ENCODE measurements around the gene COL16A1. TPM values are rescaled to one million over a fixed set of nuclear protein-coding genes. Genes with fewer than 3 reads are reported as not detected.
A peak's percentile ranks its signal among the peaks of the same experiment; 100 is the strongest.

Gene COL16A1
- total RNA-seq, 1 experiment from 2014 or later: 6.2 TPM

- TF ChIP-seq CTCF (conservative IDR thresholded peaks at IDR 0.05): no peak
- Histone ChIP-seq H3K4ac (ENCODE audit: low read depth, low read length) (no peak overlapping the region), H3K18ac (ENCODE audit: insufficient read length, low read depth, low read length) (no peak overlapping the region), H3K9ac (ENCODE audit: extremely low read depth, insufficient read length, low read length) (no peak overlapping the region), H3T11ph (ENCODE audit: low read length) (no peak overlapping the region), H2BK5ac (ENCODE audit: insufficient read length, low read length) (no peak overlapping the region), H2BK20ac (ENCODE audit: low read depth, low read length, poor library complexity, severe bottlenecking) (no peak overlapping the region), H2AFZ (ENCODE audit: low read length) (no peak overlapping the region), H3K23ac (ENCODE audit: insufficient read length, low read depth, low read length) (no peak overlapping the region), H3K27ac (ENCODE audit: insufficient read length, low read depth, low read length) (no peak overlapping the region), H3K23me2 (ENCODE audit: insufficient read length, low read depth, low read length, poor library complexity, severe bottlenecking) (no peaks in the 10 kb centered on the region), H3K14ac (ENCODE audit: insufficient read depth, low read length) (no peak overlapping the region), H4K8ac (replicated peaks; ENCODE audit: insufficient read length, low read depth, low read length) (no peak overlapping the region), H2BK12ac (ENCODE audit: insufficient read length, low read depth, low read length) (no peak overlapping the region), H3K79me2 (ENCODE audit: insufficient read depth, low read length) (no peaks in the 10 kb centered on the region), H2BK120ac (ENCODE audit: low read depth, low read length, poor library complexity, severe bottlenecking) (no peak overlapping the region), H4K5ac (ENCODE audit: insufficient read length, low read depth, low read length) (no peak overlapping the region), H3K79me1 (ENCODE audit: insufficient read depth, low read depth, low read length, poor library complexity, severe bottlenecking) (no peaks in the 10 kb centered on the region), H3K4me1 (ENCODE audit: insufficient read depth, low read length) (no peaks in the 10 kb centered on the region; the same call in 1 of the 2 replicates), H3K4me2 (ENCODE audit: insufficient read depth, insufficient read length, low read length) (no peak overlapping the region), H3K9me3 (ENCODE audit: control insufficient read depth, low read depth, low read length) (no peaks in the 10 kb centered on the region), H4K91ac (ENCODE audit: insufficient read length, low read depth, low read length) (no peak overlapping the region), H3K56ac (ENCODE audit: insufficient read length, low read depth, low read length) (no peak overlapping the region), H4K20me1 (ENCODE audit: control insufficient read depth, insufficient read depth, insufficient read length) (no peaks in the 10 kb centered on the region), H2AK5ac (ENCODE audit: insufficient read length, low read length) (no peak overlapping the region), H2BK15ac (ENCODE audit: low read depth, low read length) (no peak overlapping the region), H3K27me3 (ENCODE audit: insufficient read depth, low read length) (no peaks in the 10 kb centered on the region)
- no peaks in the 10 kb centered on the region; a peak in 1 of 5 replicates for H3K9me3 Mint-ChIP-seq
- no peak for DNase-seq
- peak overlapping the region in 2 of 3 experiments; percentile 34 to 82; a peak in 2 of 7 replicates for H3K27ac Mint-ChIP-seq
- H3K36me3 Mint-ChIP-seq (ENCODE audit: insufficient read depth in 1 of 3, low read depth in 3 of 3): no peaks in the 10 kb centered on the region
- peaks cover 22 to 34% of the 10 kb centered on the region in 2 experiments for H3K4me1 Mint-ChIP-seq
- WGBS (ENCODE audit: extremely low coverage, insufficient read length, low lambda C conversion rate): no CpG with 5 or more reads among the region's 8 CpGs
- H3K27me3 Mint-ChIP-seq (ENCODE audit: low read depth): peaks cover 2% of the 10 kb centered on the region
- no peak overlapping the region for H3K4me3 Mint-ChIP-seq
Observed at GRCh38 chr1:31671561-31672201, 32.1 kb downstream of the COL16A1 start.

Data from H9 (cell line).